Choroid plexus epithelial cell (primary cell): ENCODE data around the gene IL12A.
A peak's percentile ranks its signal among the peaks of the same experiment; 100 is the strongest.

Experiments used
- DNase-seq: peaks from one replicate; pipeline ENCODE4 v3.0.0-alpha.2; 2010; ENCODE audit warnings: low read depth
- H3K4me3 ChIP-seq: 2 replicates; pipeline ENCODE4 v1.5.1; 2011; ENCODE audit warnings: low read depth, mild to moderate bottlenecking, control low read depth, low read length, moderate library complexity
- CTCF ChIP-seq: conservative IDR thresholded peaks from 2 replicates; pipeline ENCODE4 v1.5.1; 2011; ENCODE audit warnings: low read depth, mild to moderate bottlenecking, control low read depth, inconsistent platforms, low read length, moderate library complexity

Gene IL12A

DNA sequence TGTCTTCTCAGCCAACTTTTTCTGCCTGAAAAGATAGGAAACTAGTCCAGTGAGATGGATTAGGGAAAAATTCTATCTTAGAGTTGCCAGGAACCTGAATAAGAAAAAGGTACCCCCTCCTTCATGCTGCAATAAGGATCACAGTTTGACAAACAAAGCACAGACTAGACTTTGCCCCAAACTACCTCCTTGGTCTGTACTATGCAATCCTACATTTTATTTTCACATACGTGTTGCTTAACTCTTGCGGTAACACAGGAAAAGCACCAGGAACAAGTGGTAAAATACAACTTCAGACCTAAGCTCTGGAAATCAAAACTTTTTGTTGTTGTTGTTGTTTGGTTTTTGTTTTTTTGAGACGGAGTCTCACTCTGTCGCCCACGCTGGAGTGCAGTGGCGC is 11.3 kb upstream of the IL12A start:
- no peak for DNase-seq
- TF ChIP-seq CTCF: no peak
- no peak overlapping the region for H3K4me3 ChIP-seq

- H3K4me3 ChIP-seq: no peak overlapping the region
- peak; percentile 43 for DNase-seq
Observed at GRCh38 chr3:159978353-159978752, 10.3 kb upstream of the IL12A start.

DNA sequence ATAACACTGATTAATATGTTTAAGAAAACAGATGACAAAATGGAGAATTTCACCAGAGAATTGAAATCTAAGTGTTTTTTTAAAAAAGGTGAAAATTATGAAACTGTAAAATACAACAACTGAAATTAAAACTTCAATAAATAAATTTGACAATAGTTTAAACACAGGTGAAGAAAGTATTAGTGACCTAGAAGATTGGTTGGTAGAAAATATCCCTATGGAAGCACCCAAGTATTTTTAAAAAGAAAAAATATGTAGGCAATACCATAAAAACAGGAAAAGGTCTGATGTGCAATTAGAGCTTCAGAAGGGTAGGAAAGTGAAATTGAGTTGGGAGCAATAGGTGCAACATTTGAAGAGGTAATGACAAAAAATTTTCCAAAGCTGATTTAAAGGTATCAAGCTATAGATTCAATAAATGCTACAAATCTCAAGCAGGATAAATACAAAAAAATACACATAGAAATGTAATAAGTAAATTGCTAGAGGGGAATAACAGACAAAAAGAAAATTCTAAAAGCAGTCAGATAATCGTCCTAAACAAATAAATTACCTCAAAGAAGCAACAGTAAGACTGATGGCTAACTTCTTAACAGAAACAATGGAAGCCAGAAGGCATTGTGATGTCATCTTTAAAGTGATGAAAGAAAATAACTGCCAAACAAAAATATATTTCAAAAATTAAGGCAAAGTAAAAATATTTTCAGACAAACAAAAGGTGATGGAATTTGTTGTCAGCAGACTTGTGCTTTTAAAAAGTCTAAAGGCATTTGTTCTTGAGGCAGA is 9.5 kb upstream of the IL12A start:
- no peak for TF ChIP-seq CTCF
- no peak overlapping the region for H3K4me3 ChIP-seq
- no peak for DNase-seq

More at GRCh38 chr3:159978353-159978752, 10.3 kb upstream of the IL12A start:
- TF ChIP-seq CTCF: no peak

DNA sequence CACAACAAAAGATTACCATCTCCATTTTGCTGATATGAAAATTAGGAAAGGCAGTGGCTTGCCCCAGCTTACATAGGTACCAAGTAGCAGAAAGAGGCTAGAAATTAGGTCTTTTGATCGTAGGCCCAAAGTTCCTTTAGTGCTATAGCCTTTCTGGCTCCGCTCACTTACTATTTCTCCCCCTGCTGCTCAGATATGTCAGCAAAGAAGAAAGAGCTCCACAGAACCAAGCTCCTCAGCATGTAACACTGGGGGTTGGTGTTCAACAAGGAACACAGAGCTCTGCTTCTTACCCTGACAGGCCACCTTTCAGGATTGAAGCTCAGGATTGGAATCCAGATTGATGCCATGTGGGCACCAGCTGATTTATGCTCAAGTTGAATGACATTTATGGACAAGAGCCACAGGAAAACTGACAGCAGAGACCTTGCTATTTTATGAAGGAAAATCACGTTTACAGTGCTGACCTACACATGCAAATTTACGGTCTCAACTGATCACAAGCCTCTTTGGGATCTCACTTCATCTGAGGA is 6.1 kb upstream of the IL12A start:
- H3K4me3 ChIP-seq: no peak overlapping the region
- DNase-seq: peak; percentile 41
- TF ChIP-seq CTCF: peak; percentile 51

DNA sequence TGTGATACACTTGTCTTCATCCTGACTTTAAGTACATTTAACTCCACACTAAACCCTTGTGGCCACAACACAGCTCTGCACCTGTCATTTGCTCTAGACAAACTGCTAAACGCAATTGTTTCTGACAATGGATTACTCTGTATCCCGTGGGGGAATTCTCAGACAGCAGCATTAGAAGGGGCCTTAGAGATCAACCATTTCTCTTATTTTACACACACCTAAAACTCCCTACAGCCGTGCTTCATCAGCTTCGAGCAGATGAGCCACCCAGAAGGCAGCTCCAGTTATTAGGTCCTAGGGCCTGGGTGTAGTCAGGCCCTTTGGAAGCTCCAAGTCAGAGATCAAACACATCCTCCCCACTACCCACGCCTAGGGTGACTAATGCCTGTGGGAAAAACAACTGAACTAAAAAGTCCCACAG is 1.3 kb upstream of the IL12A start:
- peak; percentile 47 for TF ChIP-seq CTCF
- no peak overlapping the region for H3K4me3 ChIP-seq
- peak; percentile 41 for DNase-seq

- TF ChIP-seq CTCF: no peak
- no peak for DNase-seq
Observed at GRCh38 chr3:159989973-159990846, 1.6 kb downstream of the IL12A start.

More at GRCh38 chr3:159989973-159990846, 1.6 kb downstream of the IL12A start:
- H3K4me3 ChIP-seq: no peak overlapping the region
